K562 (cell line): Measurements from ENCODE around the gene IQCE. TPM values are rescaled to one million over a fixed set of nuclear protein-coding genes. Genes with fewer than 3 reads are reported as not detected.

Source experiments
- BHLHE40 ChIP-seq: IDR thresholded peaks from 2 replicates; pipeline ENCODE4 v1.6.1; 2011; ENCODE audit warnings: low read length, improper control_type of control experiment
- CBX1 ChIP-seq: sonication (generic); IDR thresholded peaks from 2 replicates; pipeline ENCODE4 v1.6.1; 2016; ENCODE audit warnings: antibody characterized with exemption, low read depth, mild to moderate bottlenecking
- CREB1 ChIP-seq, 2 experiments: sonication (generic) in 1 of 2; formaldehyde crosslinking in 1 of 2; IDR thresholded peaks; 2 replicates each; pipeline versions ENCODE4 v1.6.1 to v1.8.0; 2012 to 2022; ENCODE audit warnings: inconsistent platforms in 1 of 2, mild to moderate bottlenecking in 1 of 2, missing genetic modification reagents in 1 of 2, moderate library complexity in 1 of 2
- E2F6 ChIP-seq, 2 experiments: IDR thresholded peaks; 2 replicates each; pipeline ENCODE4 v1.6.1; 2011; ENCODE audit warnings: borderline replicate concordance in 1 of 2, control low read depth in 1 of 2, low read depth in 1 of 2, low read length in 1 of 2, mild to moderate bottlenecking in 1 of 2, mixed read lengths in 1 of 2, moderate library complexity in 1 of 2; ENCODE audit not compliant: insufficient read depth in 1 of 2, insufficient read length in 1 of 2, poor library complexity in 1 of 2, severe bottlenecking in 1 of 2; ENCODE audit errors: extremely low read depth in 1 of 2
- FOS ChIP-seq: IDR thresholded peaks from 3 replicates; pipeline ENCODE4 v1.6.1; 2011; ENCODE audit not compliant: insufficient read length; ENCODE audit errors: extremely low read depth
- GTF2F1 ChIP-seq: IDR thresholded peaks from 2 replicates; pipeline ENCODE4 v1.6.1; 2011; ENCODE audit warnings: low read depth, low read length, improper control_type of control experiment
- HMG20A ChIP-seq: fragments of 450-650 bp; formaldehyde crosslinking; conservative IDR thresholded peaks from 2 replicates; pipeline ENCODE4 v1.4.0; 2020; ENCODE audit warnings: mild to moderate bottlenecking, mixed read lengths
- KDM5B ChIP-seq: fragments of 200-600 bp; sonication (generic); IDR thresholded peaks from 2 replicates; pipeline ENCODE4 v1.6.1; 2012; ENCODE audit warnings: low read depth, mild to moderate bottlenecking, moderate library complexity, low read length, control low read depth, inconsistent platforms; ENCODE audit not compliant: insufficient replicate concordance
- NONO ChIP-seq, 2 experiments: fragments of 200-400 bp in 1 of 2; fragments of 450-650 bp in 1 of 2; formaldehyde crosslinking in 1 of 2; IDR thresholded peaks; 2 replicates each; pipeline ENCODE4 v1.6.1; 2017; ENCODE audit warnings: low read depth in 2 of 2, mild to moderate bottlenecking in 2 of 2, moderate library complexity in 2 of 2, low read length in 1 of 2
- OTX1 ChIP-seq: fragments of 450-650 bp; formaldehyde crosslinking; IDR thresholded peaks from 2 replicates; pipeline ENCODE4 v1.4.0; 2022; ENCODE audit warnings: mild to moderate bottlenecking
- RBM25 ChIP-seq: fragments of 200-400 bp; formaldehyde crosslinking; IDR thresholded peaks from 2 replicates; pipeline ENCODE4 v1.6.1; 2018; ENCODE audit warnings: low read length, low read depth, moderate library complexity; ENCODE audit not compliant: severe bottlenecking
- RFX7 ChIP-seq: fragments of 250-450 bp; sonication (Bioruptor Pico); IDR thresholded peaks from 2 replicates; pipeline ENCODE4 v1.5.1; 2021; ENCODE audit warnings: mild to moderate bottlenecking
- TBP ChIP-seq: optimal IDR thresholded peaks from 2 replicates; pipeline ENCODE3; 2011; ENCODE audit warnings: low read depth, low read length, improper control_type of control experiment
- ZFP1 ChIP-seq: fragments of 450-650 bp; formaldehyde crosslinking; IDR thresholded peaks from 2 replicates; pipeline ENCODE4 v1.4.0; 2020; ENCODE audit warnings: mild to moderate bottlenecking, mixed read lengths
- ZKSCAN3 ChIP-seq: fragments of 250-450 bp; sonication (Bioruptor Pico); IDR thresholded peaks from 2 replicates; pipeline ENCODE4 v1.4.0; 2020
- ZNF165 ChIP-seq: fragments of 250-450 bp; sonication (Bioruptor Pico); IDR thresholded peaks from 2 replicates; pipeline ENCODE4 v1.4.0; 2020; ENCODE audit warnings: borderline replicate concordance
- ZNF395 ChIP-seq: fragments of 200-800 bp; sonication (Bioruptor generic); IDR thresholded peaks from 2 replicates; pipeline ENCODE4 v1.6.1; 2017; ENCODE audit warnings: missing genetic modification characterization, missing compliant biosample characterization
- ZNF436 ChIP-seq: fragments of 250-450, 450-650 bp; sonication (Bioruptor Pico); formaldehyde crosslinking; IDR thresholded peaks from 2 replicates; pipeline ENCODE4 v1.7.0; 2020; ENCODE audit warnings: mild to moderate bottlenecking
- polyA plus RNA-seq, 8 experiments: library from polyadenylated mRNA; depleted of rRNA in 4 of 8; stranded (reverse) in 5 of 8; unstranded in 3 of 8; fragments of >200 nt; fragmentation: Nextera tagmentation in 2 of 8; fragmentation: Illumina TruSeq in 1 of 8; extraction: Ambion mirVana in 2 of 8; extraction: Trizol in 1 of 8; gene quantifications; 2 replicates each; pipeline versions ENCODE4 v1.2.1 to v1.2.3, GENCODE V29; 2011 to 2014; ENCODE audit warnings: inconsistent platforms in 1 of 8, missing spikeins in 1 of 8
- total RNA-seq, 7 experiments: library from RNA; depleted of rRNA in 6 of 7; stranded (reverse); fragments of >200 nt in 6 of 7; fragmentation: Illumina TruSeq in 2 of 7; extraction: Trizol in 2 of 7; gene quantifications; 2 replicates each; pipeline versions ENCODE4 v1.2.1 to v1.2.3, GENCODE V29; 2011 to 2021; ENCODE audit warnings: low replicate concordance in 1 of 7
- TF ChIP-seq, protein P1 (sequence below): sonication (generic); formaldehyde crosslinking; IDR thresholded peaks from 2 replicates; pipeline ENCODE4 v1.9.0; 2022; ENCODE audit warnings: mild to moderate bottlenecking, missing genetic modification reagents
- TF ChIP-seq, protein P2 (sequence below): sonication (generic); formaldehyde crosslinking; IDR thresholded peaks from 2 replicates; pipeline ENCODE4 v1.5.0; 2020; ENCODE audit warnings: missing genetic modification reagents
- TF ChIP-seq, protein P3 (sequence below), 2 experiments: fragments of 200-800 bp in 1 of 2; sonication (Bioruptor generic) in 1 of 2; sonication (generic) in 1 of 2; formaldehyde crosslinking in 1 of 2; IDR thresholded peaks in 1 of 2; conservative IDR thresholded peaks in 1 of 2; 2 replicates each; pipeline versions ENCODE4 v1.5.0 to v1.6.1; 2016 to 2020; ENCODE audit warnings: missing compliant biosample characterization in 1 of 2, missing genetic modification characterization in 1 of 2, missing genetic modification reagents in 1 of 2

The IQCE gene
- total and polyA plus RNA-seq, 9 of the 15 experiments (the other 6 are each of a cell fraction or from before 2014, with no cell fraction given), result 0.18 to 8.5 (median 4.2) TPM

DNA sequence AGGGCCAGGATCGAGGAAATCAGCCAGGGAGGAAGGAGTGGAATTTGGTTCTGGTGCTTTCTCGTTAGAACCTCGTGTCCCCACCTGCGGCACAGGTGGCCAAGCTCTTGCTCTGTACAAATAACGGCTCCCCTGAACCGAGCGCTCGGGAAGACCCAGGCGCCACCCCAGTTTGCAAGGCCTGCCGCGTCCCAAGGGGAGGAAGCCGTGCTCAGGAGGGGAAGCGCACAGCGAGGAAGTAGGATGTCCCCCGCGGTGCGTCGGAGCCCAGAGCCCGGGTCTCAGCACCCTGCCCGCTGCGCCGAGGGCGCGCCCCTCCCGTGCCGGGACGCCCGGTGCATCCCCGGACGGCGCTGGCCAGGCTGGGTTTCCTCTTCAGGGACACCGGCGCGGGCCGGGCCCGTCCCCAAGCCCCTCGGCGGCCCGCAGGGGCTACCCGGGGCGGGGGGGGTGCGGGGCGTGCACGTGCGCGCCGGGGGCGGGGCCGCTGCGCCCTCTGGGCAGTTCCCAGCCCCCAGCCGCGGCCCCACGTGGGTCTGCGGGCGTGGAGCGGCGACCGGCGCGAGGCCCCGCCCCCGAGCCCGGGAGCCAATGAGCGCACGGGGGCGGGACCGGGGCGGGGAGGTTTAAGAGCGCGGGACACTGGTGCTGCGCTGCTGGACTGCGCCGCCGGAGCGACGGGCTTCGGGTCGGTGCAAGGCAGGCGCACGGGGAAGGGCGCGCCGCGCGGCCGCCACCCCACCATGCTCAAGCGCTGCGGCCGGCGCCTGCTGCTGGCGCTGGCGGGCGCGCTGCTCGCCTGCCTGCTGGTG is 39.5 kb upstream of the IQCE start, which contains the start of gene LFNG (continued):
- TF ChIP-seq RBM25 (peak; percentile 93), ZNF395 (no peak), ZNF165 (CRISPR knock-in tag) (no peak), ZFP1 (no peak), RFX7 (CRISPR knock-in tag) (no peak), OTX1 (CRISPR knock-in tag) (no peak), CREB1 (IDR thresholded peaks at IDR 0.05) (peak; percentile 55; the same call in 1 of the 2 replicates), CREB1 (CRISPR knock-in tag; IDR thresholded peaks at IDR 0.05) (no peak), HMG20A (no peak), ZKSCAN3 (CRISPR knock-in tag) (no peak), E2F6 (IDR thresholded peaks at IDR 0.05; ENCODE audit: borderline replicate concordance in 1 of 2, extremely low read depth in 1 of 2, insufficient read depth in 1 of 2, insufficient read length in 1 of 2, low read depth in 1 of 2, low read length in 1 of 2, poor library complexity in 1 of 2, severe bottlenecking in 1 of 2) (peak; percentile 90 to 97), ZNF436 (CRISPR knock-in tag) (no peak), FOS (peak; percentile 22), KDM5B (peak; percentile 75), CBX1 (no peak), NONO (IDR thresholded peaks at IDR 0.05; ENCODE audit: low read depth in 2 of 2, low read length in 1 of 2) (peak in 1 of 2 experiments; percentile 38; a peak in 1 of 4 replicates), BHLHE40 (0 out of 2 replicates have a peak, but pooled peaks have one; percentile 22), GTF2F1 (no peak), TBP (peak; percentile 56)
- TF ChIP-seq, protein P1, sequence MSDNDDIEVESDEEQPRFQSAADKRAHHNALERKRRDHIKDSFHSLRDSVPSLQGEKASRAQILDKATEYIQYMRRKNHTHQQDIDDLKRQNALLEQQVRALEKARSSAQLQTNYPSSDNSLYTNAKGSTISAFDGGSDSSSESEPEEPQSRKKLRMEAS (CRISPR knock-in tag), result peak; percentile 65
- TF ChIP-seq, protein P2, sequence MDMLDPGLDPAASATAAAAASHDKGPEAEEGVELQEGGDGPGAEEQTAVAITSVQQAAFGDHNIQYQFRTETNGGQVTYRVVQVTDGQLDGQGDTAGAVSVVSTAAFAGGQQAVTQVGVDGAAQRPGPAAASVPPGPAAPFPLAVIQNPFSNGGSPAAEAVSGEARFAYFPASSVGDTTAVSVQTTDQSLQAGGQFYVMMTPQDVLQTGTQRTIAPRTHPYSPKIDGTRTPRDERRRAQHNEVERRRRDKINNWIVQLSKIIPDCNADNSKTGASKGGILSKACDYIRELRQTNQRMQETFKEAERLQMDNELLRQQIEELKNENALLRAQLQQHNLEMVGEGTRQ (CRISPR knock-in tag), result peak; percentile 53; the same call in 1 of the 2 replicates
- TF ChIP-seq, protein P3, sequence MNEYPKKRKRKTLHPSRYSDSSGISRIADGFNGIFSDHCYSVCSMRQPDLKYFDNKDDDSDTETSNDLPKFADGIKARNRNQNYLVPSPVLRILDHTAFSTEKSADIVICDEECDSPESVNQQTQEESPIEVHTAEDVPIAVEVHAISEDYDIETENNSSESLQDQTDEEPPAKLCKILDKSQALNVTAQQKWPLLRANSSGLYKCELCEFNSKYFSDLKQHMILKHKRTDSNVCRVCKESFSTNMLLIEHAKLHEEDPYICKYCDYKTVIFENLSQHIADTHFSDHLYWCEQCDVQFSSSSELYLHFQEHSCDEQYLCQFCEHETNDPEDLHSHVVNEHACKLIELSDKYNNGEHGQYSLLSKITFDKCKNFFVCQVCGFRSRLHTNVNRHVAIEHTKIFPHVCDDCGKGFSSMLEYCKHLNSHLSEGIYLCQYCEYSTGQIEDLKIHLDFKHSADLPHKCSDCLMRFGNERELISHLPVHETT (CRISPR knock-in tag; conservative IDR thresholded peaks at IDR 0.05 in 1 of 2, IDR thresholded peaks at IDR 0.05 in 1 of 2), result 0 out of 4 replicates have a peak, but pooled peaks of 1 of the 2 experiments have one; percentile 17
